Suppressor macrophage (primary cell): ENCODE measurements around the gene NTN1.
"Not testable (repeated sequence)": the region's sequence is repeated elsewhere in the genome, so short reads cannot be mapped to it uniquely, and the experiment has no call there.

ENCODE experiments used
- DNase-seq, 4 experiments: peaks; one replicate each; pipeline ENCODE4 v3.0.0-alpha.2; 2020 to 2022

NTN1 gene

DNA sequence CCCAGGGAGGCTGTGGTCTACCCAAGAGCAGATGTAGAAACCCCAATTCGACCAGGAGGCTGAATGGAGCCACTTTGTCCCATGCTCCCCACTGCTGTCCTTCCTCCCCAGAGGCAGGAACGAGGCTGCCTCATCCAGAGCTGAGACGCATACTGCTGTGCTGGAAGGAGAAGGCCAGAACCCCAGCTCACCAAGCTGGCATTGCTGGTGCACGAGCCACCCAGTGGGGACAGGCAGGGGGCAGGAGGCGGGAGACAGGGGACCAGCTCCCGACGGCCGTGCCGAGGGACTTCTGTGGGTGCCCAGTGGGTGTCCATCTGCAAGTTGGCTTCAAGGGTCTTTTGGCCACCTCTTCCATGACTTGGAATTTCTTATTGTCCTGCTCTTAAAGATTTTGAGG lies 66.6 kb downstream of the NTN1 start:
- no peak for DNase-seq

DNA sequence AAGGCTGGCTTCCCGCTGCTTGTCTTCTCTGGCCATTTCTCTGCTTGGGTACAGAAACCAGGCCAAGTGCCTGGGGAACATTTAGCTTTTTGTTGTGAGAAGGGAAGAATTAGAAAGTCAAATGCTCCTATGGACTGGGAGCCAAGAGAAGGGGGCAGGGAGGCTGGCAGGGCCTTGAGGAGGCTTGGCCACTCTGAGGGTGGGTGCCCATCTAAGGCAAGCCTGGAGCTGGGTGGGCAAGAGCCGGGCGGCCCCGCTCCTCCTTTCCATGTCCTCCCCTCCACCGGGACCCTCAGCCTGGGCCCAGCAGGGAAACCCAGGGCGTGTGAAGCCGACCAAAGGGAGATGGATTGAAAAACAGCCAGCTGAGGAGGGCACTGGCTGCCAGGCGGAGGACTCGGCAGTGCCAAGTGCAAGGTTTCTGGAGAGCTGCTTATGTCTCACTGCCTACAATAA lies 69.4 kb downstream of the NTN1 start:
- no peak for DNase-seq

DNA sequence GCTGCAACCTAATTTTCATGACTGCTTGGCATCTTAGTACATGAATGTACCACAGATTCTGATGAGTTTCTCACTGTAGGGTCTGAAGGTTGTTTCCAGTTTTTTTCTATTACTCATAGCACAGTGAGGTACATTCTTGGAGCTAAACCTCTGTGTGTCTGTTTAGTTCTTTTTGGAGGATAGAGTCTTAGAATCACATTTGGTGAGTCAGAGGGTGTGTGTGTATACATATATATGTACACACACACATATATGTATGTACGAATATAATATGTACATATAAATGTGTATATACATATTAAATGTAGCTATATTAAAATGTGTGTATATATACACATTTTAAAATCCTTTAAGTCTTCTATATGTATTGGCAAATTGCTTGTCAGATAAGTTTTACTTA lies 72.9 kb downstream of the NTN1 start:
- no peak for DNase-seq

DNA sequence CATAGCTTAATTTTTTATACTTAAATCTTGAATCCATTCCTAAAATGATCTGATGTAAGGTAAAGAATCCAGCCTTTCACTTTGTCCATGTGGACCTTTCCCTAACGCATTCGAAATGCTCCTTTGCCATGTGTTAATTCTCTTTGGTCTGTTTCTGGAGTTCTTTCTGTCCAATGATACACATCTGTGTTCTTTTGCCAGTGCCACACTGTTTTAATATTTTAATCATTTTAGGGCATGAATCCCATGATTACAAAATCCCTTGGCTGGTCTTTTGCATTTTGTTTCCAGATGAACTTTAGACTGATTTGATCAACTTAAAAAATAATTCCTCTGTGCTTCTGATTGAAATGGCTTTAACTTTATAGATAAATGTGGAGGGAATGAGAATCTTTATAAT lies 74.1 kb downstream of the NTN1 start:
- no peak for DNase-seq

DNA sequence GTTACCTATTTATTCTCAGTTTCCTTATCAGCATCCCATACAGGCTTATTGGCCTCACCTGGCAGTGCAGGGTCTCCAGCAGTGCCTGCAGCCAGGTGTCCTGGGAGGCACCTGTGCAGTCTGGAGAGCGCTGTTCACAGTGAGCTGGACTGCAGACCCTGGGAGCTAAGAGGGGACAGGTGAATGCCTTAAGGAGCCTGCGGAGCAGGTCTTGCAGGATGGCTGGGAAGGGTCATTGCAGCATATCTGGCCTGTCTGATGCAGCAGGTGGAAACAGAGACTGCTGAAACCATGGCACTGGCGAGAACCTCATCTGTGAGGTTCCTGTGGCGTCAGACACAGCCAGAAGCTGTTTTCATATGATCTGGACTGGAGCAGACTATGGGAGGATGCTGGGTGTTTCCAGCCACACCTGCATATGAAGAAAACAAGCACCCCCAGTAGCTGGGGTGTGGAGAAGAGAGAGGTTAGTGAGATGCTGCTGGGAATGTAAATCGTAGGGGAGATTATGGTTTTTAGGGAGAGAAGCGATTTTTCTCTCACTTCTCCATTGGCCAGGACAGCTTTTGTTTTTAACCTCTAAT lies 77.0 kb downstream of the NTN1 start:
- DNase-seq: no peak

DNA sequence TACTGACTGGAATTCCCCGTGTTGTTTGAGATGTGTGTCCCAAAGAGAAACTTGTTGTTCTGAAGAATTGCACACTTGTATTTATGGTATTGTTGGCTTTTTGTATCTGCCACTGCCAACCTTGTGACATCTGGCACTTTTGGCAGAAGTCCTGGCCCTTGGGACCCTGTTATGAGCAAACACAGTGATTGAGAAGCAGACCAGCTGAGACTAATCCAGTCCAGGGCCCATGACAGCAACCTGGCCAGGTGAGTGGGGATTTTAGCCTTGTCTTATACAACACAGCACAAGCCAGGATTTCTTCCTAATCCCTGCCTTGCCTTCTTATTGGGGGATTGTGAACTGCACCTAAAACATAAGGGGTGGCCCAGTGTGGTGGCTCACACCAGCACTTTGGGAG lies 80.0 kb downstream of the NTN1 start:
- no peak for DNase-seq

DNA sequence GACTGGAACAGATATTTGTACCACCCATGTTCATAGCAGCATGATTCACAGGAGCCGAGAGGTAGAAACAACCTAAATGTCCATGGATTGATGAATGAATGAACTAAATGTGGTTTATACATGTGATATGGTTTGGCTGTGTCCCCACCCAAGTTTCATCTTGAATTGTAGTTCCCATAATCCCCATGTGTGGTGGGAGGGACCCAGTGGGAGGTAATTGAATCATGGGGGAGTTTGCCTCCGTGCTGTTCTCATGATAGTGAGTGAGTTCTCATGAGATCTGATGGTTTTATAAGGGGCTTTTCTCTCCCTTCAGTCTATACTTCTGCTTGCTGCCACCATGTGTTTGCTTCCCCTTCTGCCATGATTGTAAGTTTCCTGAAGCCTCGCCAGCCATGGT lies 81.9 kb downstream of the NTN1 start:
- DNase-seq: not testable (repeated sequence)

DNA sequence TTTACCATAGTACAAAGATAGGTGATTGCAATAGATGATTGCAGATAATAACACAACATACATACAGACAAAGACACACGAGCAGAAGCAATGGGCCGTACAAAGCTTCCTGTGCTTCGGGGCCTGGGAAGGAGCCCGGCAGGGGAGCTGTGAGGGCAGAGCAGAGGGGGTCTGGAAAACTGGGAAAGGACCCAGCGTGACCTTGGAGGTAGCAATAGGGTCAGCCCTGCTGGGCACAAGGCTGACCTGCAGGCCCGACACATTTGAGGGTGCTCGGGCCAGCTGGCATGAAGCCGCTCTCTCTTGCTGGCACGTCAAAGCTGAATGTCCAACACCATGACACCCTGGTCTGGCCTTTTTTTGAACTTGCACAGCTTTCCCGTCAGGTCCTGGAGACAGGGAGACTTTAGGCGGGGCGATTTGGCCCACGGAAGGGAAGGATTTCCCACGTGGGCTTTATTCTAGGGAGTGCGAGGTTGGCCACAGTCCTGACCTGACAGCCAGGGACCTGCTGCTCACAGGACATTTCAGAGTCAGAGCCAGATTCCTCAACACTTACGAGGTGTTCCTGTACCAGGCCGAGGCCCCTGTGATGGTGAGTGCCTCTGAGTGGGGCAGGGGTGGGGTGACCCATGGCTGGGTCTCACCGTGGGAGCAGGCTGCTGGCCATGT lies 83.2 kb downstream of the NTN1 start:
- no peak for DNase-seq

DNA sequence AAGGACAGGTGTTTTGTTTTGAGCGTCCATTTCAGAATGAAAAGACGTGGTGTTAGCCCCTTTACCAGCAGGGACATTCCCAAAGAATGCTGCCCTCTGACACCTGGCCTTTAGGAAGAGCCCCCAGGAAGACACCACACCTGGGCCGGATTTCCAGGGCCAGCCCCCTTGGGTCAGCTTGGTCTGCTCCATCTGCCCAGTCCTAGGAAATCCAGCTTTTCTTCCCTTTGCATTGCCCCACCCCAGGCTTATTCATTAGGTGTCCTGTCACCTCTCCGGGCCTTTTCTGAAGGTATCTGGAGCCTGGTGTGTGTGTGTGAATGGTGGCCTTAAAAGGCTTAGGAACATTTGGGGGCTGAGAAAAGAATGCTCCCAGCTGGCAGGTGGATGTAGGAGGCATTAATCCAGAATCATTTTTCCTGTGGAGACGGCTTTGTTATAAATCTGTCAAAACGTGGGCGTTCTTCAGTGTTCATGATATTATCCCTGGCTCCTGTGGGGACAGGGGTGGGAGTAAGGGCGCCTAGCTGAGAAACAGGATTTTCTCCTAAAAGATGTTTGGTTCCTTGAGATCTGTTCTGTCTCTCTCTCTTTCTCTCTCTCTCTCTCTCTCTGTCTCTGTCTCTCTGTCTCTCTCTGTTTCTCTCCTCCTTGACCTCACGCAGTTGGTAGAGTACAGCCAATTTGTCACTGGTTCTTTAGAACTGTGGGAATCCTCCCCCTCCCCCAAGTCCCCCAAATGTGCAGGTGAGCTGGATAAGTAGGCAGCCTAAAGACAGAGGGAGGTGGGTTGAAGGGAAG lies 84.0 kb downstream of the NTN1 start:
- no peak for DNase-seq

DNA sequence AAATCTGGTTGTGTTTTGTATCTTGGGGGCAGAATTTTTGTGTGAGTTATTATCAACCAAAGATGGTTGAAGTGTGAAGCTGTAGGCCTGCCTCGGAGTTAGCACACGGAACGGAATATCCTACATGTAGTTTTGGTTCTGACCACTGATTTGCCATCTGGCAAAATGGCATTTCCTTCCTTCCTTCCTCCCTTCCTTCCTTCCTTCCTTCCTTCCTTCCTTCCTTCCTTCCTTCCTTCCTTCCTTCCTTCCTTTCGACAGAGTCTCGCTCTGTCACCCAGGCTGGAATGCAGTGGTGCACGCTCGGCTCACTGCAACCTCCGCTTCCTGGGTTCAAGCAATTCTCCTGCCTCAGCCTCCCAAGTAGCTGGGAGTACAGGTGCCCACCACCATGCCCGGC lies 85.0 kb downstream of the NTN1 start:
- DNase-seq: not testable (repeated sequence)

DNA sequence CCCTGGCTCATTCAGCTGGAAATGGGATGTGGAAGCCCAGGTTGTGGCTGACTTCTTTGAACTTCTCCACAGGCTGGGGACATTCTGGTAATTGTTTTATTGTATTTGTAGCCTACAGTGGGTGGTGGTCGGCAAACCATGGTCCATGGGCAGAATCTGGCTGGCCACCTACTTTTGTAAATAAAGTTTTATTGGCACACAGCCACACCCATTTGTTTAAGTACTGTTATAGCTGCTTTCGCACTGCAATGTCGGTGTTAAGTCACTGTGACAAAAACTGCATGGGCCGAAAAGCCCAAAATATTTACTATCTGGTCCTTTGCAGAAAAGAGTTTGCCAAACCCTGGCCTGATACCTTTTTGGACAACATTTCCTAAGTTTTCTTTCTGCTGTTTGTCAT lies 86.2 kb downstream of the NTN1 start:
- no peak for DNase-seq

DNA sequence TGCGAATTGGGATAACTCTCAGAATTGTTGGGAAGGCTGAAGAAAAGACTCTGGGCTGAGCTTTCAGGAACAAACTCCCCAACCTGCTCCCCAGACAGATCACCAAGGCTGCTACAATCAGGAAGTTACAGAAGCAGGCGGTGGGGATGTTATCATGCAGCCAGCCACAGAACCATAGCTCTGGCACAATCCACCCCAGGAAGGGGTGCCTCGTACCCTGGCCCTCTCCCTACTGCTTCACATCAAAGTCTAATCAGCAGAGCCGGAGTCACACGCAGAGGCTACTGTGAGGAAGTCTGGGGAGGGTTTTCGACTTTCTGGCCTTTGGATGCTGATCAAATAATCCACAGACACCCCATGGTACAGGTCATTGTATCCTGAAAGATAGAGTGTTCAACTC lies 86.8 kb downstream of the NTN1 start:
- DNase-seq: peak in 2 of 4 experiments; percentile 14 to 17

DNA sequence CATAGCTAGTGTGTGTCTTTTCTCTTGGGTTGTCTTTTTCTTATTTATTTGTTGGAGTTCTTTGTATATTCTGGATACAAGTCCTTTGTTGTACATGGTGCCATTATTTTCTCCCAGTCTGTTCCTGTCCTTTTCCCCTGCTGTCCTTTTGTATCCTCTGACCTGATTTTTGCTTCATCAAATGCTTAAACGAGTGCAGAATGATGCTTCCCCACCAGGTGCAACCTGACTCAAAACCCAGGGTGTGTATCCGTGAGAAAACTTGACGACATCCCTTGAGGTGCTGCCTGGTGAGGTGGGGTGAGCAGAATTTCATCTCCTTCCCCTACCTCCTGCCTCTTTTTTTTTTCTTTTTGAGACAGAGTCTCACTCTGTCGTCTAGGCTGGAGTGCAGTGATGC lies 88.6 kb downstream of the NTN1 start:
- DNase-seq: no peak

DNA sequence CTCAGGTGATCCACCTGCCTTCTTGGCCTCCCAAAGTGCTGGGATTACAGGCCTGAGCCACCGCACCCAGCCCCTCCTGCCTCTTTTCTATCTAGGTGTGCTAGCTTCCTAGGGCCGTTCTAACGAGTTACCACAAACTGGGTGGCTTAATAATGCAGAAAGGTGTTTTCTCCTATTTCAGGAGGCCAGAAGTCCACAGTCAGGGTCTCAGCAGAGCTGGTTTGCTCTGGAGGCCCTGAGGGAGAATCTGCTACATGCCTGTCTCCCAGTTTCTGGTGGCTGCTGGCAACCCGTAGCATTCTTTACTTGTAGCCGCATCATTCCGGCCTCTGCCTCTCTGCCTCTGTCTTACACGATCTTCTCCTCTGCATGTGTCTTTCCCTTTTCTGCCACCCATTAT lies 89.2 kb downstream of the NTN1 start:
- no peak for DNase-seq

DNA sequence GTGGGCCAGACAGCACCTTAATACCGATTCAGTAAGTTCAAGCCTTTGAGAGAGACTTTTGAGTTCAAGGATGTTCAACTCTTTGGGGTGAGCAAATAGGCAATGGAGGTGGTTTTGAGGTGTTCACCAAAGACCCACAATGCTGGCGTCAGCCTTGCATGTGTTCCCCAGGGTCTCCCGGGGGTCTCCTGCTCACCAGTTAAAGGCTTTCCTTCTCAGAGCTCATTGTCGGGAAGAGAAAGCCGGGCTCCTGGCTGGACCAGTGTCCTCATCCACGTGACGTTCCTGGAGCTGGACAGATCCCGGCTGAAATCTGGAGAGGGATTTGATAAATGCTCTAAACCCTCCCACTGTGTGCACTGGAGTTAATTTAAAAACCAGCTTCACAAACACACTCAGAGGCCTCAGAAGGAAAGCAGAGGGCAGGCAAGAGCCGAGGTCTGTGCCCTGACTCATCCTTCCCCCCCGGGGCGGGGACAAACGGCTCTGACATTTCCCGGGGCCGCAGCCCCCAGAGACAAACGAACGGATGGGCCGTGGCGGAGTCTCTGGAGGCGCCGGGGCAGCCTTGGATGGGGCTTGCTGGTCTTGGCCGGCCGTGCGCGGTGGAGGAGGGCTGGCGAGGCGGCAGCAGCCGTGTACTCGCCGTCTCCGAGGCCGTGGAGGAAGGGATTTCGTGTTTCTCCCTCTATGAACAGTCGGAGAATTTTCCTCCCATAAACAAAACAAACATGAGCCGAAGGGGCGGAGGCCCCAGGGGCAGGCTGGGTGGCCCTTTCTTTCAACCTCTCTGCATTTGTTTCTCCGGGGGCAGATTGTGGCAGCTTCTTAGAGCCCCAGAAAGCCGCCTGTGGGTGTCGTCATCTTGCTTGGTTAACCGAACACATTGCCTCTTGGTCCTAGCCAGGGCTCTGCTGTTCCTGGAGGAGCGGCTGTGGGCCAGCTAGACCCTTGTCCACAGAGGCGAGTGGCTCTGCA lies 94.2 kb downstream of the NTN1 start:
- DNase-seq: peak in 3 of 4 experiments; percentile 7 to 40 (median 21)

DNA sequence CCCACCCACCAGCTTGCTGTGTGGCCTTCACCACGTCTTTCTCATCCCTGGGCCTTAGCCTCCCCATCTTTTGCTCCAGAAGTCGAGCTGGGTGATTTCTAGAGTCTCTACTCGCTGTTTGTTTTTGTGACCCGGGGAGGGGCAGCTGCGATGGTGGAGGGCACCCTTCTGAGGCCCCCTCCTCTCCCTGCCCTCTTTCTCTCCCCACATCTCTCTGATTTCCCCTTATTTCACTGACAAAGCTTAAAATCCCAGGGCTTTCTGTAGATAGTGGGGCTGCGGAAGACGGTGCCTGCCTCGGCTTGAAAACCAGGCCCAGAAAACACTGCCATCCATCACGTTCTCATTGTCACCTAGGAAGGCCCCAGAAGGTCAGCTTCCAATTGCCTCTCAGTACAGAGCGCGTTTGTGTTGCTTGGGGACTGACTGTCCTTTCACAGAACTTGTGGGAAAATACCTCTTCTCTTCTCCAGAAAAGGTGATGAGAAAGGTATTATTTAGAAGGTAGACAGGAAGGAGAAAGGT lies 95.1 kb downstream of the NTN1 start:
- DNase-seq: no peak

DNA sequence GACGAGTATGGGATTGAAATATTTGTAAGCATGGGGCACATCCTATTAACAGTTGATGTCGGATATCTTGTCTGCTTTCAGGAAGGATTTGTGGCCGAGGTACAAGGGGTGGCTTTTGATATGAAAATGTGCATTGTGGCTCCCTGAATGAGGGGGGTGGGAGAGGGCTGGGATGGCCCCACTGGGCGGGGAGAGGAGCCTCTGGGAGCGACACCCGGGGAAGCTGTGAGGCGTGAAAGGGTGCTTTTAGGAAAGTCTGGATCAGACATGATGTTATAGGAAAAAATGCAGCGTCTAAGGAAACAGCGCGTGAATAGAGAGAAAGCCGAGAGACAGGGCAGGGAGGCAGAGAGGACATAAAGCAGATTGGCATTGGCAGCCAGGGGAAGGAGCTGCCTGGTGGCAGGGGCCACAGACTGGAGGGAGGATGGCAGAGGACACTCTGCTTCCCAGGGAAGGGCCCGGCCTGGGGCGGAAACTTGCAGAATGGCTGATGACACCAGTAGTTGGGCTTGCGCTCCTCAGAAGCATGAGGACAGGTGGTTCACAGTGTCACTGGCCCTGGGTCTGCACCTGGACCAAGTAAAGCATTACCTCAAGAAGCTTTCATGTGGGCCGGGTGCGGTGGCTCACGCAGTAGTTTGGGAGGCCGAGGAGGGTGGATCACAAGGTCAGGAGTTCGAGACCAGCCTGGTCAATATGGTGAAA lies 95.7 kb downstream of the NTN1 start:
- DNase-seq: no peak

DNA sequence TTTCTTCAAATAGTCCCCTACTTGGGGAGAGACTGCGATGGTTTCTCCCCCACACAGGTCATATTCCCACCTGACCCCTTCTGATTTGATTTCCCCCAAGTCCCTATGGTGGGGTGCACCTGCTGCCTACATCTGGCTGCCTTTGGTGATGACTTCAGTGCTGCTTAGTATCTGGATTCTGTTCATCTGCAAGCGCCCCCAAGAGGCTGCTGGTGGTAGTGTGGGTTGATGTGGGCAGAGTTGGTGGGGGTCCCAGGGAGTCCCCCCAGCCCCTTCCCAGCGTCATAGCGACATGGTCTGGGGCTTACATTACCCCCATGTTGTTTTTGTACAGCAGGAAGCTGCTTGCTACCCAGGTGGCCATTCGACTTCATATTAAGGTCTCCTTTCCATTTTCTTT lies 99.2 kb downstream of the NTN1 start:
- DNase-seq: no peak

DNA sequence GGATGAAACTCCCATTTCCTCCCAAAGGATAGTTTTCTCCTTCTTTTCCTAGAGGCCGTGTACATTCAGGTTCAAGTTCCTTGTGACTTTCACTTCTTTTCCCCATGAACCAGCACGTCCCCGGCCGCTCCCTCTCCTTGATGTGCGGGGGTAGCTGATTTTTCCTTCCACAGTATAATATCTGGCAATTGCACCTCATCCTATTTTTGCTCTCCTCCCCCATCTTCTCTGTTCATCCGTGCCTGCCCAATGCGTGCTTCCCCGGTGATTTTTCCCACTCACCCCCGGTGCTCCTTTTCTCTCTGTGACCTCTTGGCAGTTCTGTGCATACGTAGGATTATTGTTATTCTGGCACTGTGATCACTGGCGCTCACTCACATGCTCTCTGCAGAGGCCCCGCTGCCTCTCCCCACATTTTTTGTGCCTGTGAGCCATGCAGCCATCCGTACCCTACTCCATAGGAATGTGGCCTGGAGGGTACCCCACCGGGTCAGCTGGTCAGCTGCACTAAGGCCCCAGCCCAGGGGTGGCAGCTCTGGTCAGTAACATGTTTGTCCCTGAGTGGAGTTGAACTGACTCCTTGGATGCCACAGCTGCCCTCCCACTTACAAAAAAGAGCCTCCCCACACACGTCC lies 100.0 kb downstream of the NTN1 start:
- no peak for DNase-seq

DNA sequence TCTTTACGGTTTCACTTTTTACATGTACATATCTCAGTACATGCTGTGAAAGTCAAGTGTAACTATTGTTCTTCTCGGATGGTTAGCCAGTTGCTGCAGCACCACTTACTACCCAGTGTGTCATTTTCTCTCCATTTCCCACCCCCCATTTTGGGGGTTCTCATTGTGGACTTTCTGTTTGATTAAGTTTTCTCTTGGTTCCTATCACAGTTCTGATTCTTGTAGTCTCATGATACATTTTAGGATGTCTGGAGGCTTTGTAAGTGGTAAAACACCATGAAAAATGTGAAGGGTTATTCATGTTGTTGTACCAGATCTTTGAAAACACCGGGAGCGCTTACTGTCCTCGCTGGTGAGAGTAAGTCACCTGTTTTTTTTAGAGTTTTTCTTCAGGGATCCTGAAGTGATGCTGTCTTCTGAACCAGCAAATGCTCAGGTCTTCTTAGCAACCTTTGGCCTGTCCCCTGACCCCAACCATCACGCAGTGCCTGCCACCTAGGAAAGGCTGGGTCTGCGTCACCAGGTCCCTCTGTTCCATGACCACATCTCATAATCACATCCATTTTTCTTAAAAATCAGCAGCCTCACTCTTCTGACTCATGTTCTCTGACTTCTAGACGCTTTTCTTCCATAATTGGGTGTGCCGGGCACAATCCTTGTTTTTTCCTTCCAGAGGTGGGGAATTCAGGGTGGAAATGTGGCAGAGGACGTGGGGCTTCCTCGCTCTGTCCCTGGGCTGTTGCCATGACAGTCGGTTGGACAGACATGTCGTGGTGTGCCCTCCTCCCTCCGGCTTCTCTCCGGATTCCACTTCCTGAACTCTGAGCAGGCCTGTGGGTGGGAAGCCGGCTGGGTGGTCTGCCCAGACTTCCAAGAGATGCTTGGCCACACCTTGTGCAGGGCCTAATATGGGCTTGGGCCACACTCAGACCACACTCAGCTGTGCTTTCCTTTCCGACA lies 102.6 kb downstream of the NTN1 start:
- no peak for DNase-seq
